ENCODE data around the gene LRCH4.

The LRCH4 gene

DNA sequence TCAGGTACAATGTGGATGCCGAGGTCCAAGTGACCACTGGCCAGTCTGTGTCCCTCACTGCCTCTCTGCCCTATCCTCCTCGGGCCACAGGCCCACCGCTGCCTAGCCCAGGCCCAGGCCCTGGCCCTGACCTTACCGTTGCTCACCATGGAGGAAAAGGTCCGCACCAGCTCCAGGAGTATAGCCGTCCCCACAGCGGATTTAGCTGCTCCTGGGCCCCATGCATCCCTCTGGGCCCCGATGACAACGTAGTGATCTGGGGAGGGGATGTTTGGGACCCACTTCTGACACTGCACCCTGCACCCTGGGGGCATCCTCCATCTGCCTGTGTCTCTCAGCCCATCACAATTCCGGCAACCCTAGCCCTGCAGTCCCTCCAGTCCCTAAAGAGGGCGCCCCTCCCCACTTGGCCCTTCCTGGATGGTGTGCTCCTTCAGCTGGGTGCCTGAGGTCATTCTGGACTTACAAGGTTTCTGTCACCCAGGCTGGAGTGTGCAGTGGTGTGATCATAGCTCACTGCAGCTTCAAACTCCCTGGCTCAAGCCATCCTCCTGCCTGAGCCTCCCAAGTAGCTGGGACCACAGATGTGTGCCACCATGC lies 43.3 kb upstream of the LRCH4 start:
- peaks cover 27% of the 10 kb centered on the region for H3K4me1 ChIP-seq (ENCODE audit: control insufficient read depth, low read length)
- H3K9me3 ChIP-seq (ENCODE audit: control insufficient read depth, insufficient read depth, low read length), result no peaks in the 10 kb centered on the region
- TF ChIP-seq, protein P1, sequence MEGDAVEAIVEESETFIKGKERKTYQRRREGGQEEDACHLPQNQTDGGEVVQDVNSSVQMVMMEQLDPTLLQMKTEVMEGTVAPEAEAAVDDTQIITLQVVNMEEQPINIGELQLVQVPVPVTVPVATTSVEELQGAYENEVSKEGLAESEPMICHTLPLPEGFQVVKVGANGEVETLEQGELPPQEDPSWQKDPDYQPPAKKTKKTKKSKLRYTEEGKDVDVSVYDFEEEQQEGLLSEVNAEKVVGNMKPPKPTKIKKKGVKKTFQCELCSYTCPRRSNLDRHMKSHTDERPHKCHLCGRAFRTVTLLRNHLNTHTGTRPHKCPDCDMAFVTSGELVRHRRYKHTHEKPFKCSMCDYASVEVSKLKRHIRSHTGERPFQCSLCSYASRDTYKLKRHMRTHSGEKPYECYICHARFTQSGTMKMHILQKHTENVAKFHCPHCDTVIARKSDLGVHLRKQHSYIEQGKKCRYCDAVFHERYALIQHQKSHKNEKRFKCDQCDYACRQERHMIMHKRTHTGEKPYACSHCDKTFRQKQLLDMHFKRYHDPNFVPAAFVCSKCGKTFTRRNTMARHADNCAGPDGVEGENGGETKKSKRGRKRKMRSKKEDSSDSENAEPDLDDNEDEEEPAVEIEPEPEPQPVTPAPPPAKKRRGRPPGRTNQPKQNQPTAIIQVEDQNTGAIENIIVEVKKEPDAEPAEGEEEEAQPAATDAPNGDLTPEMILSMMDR (IDR thresholded peaks at IDR 0.05; ENCODE audit: low read depth, low read length, poor library complexity, severe bottlenecking), result peak; percentile 74
- TF ChIP-seq EZH2phosphoT487 (IDR thresholded peaks at IDR 0.05; ENCODE audit: borderline replicate concordance, low read length), result no peak
- no peaks in the 10 kb centered on the region for H3K9me2 ChIP-seq (replicated peaks; ENCODE audit: control insufficient read depth, low read length)
- no peak overlapping the region for H3K4me3 ChIP-seq (ENCODE audit: low read length)
- H3K36me3 ChIP-seq (ENCODE audit: control insufficient read depth, low read length), result no peaks in the 10 kb centered on the region
- no peak overlapping the region for H3K27ac ChIP-seq (ENCODE audit: low read depth, low read length)
- no peaks in the 10 kb centered on the region for H3K79me2 ChIP-seq (ENCODE audit: control insufficient read depth, low read length)
- no peaks in the 10 kb centered on the region for H4K20me1 ChIP-seq (ENCODE audit: control insufficient read depth, insufficient read depth, low read depth, low read length)
- H3K27me3 ChIP-seq (ENCODE audit: control insufficient read depth, low read length), result peaks cover 10% of the 10 kb centered on the region
- H3F3A ChIP-seq (ENCODE audit: control insufficient read depth, insufficient read depth), result peaks cover 6% of the 10 kb centered on the region; the same call in 1 of the 2 replicates
- no peak overlapping the region for H3K4me2 ChIP-seq (ENCODE audit: low read length)

DNA sequence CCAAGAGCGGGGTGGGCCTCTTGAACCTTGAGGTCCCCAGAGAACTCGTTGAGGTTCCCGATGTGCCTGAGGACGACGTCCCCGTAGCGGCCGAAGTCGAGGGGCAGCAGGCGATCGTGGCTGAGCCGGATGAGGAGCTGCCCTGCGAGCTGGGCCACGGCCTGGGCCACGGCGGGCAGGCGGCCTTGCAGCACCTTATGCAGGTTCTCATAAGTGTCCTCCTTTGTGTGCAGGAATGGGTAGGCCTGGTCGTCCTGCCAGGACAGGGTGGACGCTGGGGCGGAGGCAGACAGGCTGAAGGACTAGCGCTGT lies 41.3 kb upstream of the LRCH4 start:
- Histone ChIP-seq H3K4me2 (ENCODE audit: low read length) (peak overlapping the region; percentile 89), H3K4me1 (ENCODE audit: control insufficient read depth, low read length) (peaks cover 18% of the 10 kb centered on the region), H3K36me3 (ENCODE audit: control insufficient read depth, low read length) (no peaks in the 10 kb centered on the region), H3K79me2 (ENCODE audit: control insufficient read depth, low read length) (no peaks in the 10 kb centered on the region), H3K4me3 (ENCODE audit: low read length) (peak overlapping the region; percentile 74), H3K9me3 (ENCODE audit: control insufficient read depth, insufficient read depth, low read length) (no peaks in the 10 kb centered on the region), H3K27me3 (ENCODE audit: control insufficient read depth, low read length) (peaks cover 7% of the 10 kb centered on the region), H3F3A (ENCODE audit: control insufficient read depth, insufficient read depth) (peaks cover 8% of the 10 kb centered on the region; the same call in 1 of the 2 replicates), H3K27ac (ENCODE audit: low read depth, low read length) (no peak overlapping the region), H3K9me2 (replicated peaks; ENCODE audit: control insufficient read depth, low read length) (no peaks in the 10 kb centered on the region), H4K20me1 (ENCODE audit: control insufficient read depth, insufficient read depth, low read depth, low read length) (no peaks in the 10 kb centered on the region)
- no peak for TF ChIP-seq EZH2phosphoT487 (IDR thresholded peaks at IDR 0.05; ENCODE audit: borderline replicate concordance, low read length)
- TF ChIP-seq, protein P1 (IDR thresholded peaks at IDR 0.05; ENCODE audit: low read depth, low read length, poor library complexity, severe bottlenecking), result no peak

DNA sequence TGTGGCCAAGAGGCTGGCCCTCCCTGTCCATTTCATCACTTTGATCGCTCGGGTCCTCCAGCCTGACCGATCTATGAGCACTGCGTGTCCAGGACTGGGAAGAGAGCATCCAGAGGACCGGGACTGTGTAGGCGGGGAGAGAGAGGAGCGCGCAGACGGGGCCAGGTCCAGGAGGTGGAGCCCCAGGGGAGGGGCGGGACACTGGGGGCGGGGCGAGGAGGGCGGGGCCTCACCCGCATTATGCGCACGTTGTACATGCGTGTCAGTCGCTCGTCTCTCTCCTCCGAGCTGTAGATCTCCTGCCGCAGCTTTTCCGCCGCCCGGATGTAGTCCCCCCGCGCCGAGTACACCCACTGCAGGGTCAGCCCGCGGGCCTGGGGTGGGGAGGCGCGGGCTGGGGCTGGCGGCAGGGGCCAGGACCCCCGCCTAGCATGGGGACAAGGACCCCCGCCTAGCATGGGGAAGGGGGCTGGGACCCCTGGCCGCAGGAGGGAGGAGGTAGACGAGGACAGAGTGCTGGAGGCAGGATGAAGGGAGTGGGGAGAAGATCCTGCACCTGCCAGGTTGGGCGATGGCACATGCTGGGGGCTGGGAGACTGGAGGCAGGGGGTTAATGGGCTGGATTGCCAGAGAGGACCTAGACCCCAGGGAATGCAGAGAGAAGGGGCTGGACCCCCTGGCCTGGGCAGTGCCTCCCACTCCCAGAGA lies 40.8 kb upstream of the LRCH4 start:
- Histone ChIP-seq H3K9me2 (replicated peaks; ENCODE audit: control insufficient read depth, low read length) (no peaks in the 10 kb centered on the region), H3F3A (ENCODE audit: control insufficient read depth, insufficient read depth) (peaks cover 8% of the 10 kb centered on the region; the same call in 1 of the 2 replicates), H3K4me2 (ENCODE audit: low read length) (peak overlapping the region; percentile 89), H3K36me3 (ENCODE audit: control insufficient read depth, low read length) (no peaks in the 10 kb centered on the region), H3K4me3 (ENCODE audit: low read length) (peak overlapping the region; percentile 74), H3K4me1 (ENCODE audit: control insufficient read depth, low read length) (peaks cover 16% of the 10 kb centered on the region), H3K9me3 (ENCODE audit: control insufficient read depth, insufficient read depth, low read length) (no peaks in the 10 kb centered on the region), H3K79me2 (ENCODE audit: control insufficient read depth, low read length) (no peaks in the 10 kb centered on the region), H3K27ac (ENCODE audit: low read depth, low read length) (peak overlapping the region; percentile 23; the same call in 1 of the 2 replicates), H4K20me1 (ENCODE audit: control insufficient read depth, insufficient read depth, low read depth, low read length) (no peaks in the 10 kb centered on the region), H3K27me3 (ENCODE audit: control insufficient read depth, low read length) (peaks cover 4% of the 10 kb centered on the region)
- TF ChIP-seq EZH2phosphoT487 (IDR thresholded peaks at IDR 0.05; ENCODE audit: borderline replicate concordance, low read length), result no peak
- TF ChIP-seq, protein P1 (IDR thresholded peaks at IDR 0.05; ENCODE audit: low read depth, low read length, poor library complexity, severe bottlenecking), result no peak
